ENCODE data around the gene PCDHB15.
"Not testable (repeated sequence)": the region's sequence is repeated elsewhere in the genome, so short reads cannot be mapped to it uniquely, and the experiment has no call there.

The PCDHB15 gene

GRCh38 chr5:141223112-141223783 lies 21.9 kb upstream of the PCDHB15 start, which contains the start of gene PCDHB14:
TSS of gene PCDHB14 (plus strand) at chr5:141223343. CDS start at chr5:141223506, 163 bp downstream.
- Histone ChIP-seq H3K36me3 (replicated peaks; ENCODE audit: low read depth, low read length) (no peaks in the 10 kb centered on the region), H3K4me1 (ENCODE audit: low read length) (0 out of 2 replicates have a peak, but pooled peaks cover 5% of the 10 kb centered on the region), H3K9ac (ENCODE audit: low read length) (no peak within 1 kb of the TSS), H3K9me3 (ENCODE audit: insufficient read depth, low read length) (no peaks in the 10 kb centered on the region), H3K27me3 (ENCODE audit: low read depth, low read length) (no peaks in the 10 kb centered on the region), H2AFZ (ENCODE audit: low read depth, low read length) (peak within 1 kb of the TSS; percentile 74; the same call in 1 of the 2 replicates), H4K20me1 (ENCODE audit: insufficient read depth, low read length) (no peaks in the 10 kb centered on the region), H3K4me3 (ENCODE audit: low read length) (peak within 1 kb of the TSS; percentile 71), H3K4me2 (ENCODE audit: low read length) (peak within 1 kb of the TSS; percentile 73), H3K79me2 (ENCODE audit: low read length) (no peaks in the 10 kb centered on the region), H3K27ac (ENCODE audit: low read length) (no peak within 1 kb of the TSS)
- TF ChIP-seq, protein P1, sequence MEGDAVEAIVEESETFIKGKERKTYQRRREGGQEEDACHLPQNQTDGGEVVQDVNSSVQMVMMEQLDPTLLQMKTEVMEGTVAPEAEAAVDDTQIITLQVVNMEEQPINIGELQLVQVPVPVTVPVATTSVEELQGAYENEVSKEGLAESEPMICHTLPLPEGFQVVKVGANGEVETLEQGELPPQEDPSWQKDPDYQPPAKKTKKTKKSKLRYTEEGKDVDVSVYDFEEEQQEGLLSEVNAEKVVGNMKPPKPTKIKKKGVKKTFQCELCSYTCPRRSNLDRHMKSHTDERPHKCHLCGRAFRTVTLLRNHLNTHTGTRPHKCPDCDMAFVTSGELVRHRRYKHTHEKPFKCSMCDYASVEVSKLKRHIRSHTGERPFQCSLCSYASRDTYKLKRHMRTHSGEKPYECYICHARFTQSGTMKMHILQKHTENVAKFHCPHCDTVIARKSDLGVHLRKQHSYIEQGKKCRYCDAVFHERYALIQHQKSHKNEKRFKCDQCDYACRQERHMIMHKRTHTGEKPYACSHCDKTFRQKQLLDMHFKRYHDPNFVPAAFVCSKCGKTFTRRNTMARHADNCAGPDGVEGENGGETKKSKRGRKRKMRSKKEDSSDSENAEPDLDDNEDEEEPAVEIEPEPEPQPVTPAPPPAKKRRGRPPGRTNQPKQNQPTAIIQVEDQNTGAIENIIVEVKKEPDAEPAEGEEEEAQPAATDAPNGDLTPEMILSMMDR (IDR thresholded peaks at IDR 0.05; ENCODE audit: low read depth, low read length) = peak; percentile 52
- no peak for TF ChIP-seq EZH2phosphoT487 (IDR thresholded peaks at IDR 0.05; ENCODE audit: low read depth)

DNA sequence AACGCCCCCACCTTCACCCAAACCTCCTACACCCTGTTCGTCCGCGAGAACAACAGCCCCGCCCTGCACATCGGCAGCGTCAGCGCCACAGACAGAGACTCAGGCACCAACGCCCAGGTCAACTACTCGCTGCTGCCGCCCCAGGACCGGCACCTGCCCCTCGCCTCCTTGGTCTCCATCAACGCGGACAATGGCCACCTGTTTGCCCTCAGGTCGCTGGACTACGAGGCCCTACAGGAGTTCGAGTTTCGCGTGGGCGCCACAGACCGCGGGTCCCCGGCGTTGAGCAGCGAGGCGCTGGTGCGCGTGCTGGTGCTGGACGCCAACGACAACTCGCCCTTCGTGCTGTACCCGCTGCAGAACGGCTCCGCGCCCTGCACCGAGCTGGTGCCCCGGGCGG lies 20.4 kb upstream of the PCDHB15 start:
- H4K20me1 ChIP-seq (ENCODE audit: insufficient read depth, low read length); H3K36me3 ChIP-seq (replicated peaks; ENCODE audit: low read depth, low read length); H3K79me2 ChIP-seq (ENCODE audit: low read length); H3K4me3 ChIP-seq (ENCODE audit: low read length); H3K27ac ChIP-seq (ENCODE audit: low read length); H3K9me3 ChIP-seq (ENCODE audit: insufficient read depth, low read length); H3K4me1 ChIP-seq (ENCODE audit: low read length); H2AFZ ChIP-seq (ENCODE audit: low read depth, low read length); H3K27me3 ChIP-seq (ENCODE audit: low read depth, low read length); H3K9ac ChIP-seq (ENCODE audit: low read length); H3K4me2 ChIP-seq (ENCODE audit: low read length): not testable (repeated sequence)

GRCh38 chr5:141225421-141225820 lies 19.8 kb upstream of the PCDHB15 start:
- not testable (repeated sequence) for H3K9ac ChIP-seq (ENCODE audit: low read length); H3K79me2 ChIP-seq (ENCODE audit: low read length); H2AFZ ChIP-seq (ENCODE audit: low read depth, low read length); H3K4me2 ChIP-seq (ENCODE audit: low read length); H3K4me3 ChIP-seq (ENCODE audit: low read length); H3K9me3 ChIP-seq (ENCODE audit: insufficient read depth, low read length); H4K20me1 ChIP-seq (ENCODE audit: insufficient read depth, low read length); H3K36me3 ChIP-seq (replicated peaks; ENCODE audit: low read depth, low read length); H3K27ac ChIP-seq (ENCODE audit: low read length); H3K27me3 ChIP-seq (ENCODE audit: low read depth, low read length); H3K4me1 ChIP-seq (ENCODE audit: low read length)

DNA sequence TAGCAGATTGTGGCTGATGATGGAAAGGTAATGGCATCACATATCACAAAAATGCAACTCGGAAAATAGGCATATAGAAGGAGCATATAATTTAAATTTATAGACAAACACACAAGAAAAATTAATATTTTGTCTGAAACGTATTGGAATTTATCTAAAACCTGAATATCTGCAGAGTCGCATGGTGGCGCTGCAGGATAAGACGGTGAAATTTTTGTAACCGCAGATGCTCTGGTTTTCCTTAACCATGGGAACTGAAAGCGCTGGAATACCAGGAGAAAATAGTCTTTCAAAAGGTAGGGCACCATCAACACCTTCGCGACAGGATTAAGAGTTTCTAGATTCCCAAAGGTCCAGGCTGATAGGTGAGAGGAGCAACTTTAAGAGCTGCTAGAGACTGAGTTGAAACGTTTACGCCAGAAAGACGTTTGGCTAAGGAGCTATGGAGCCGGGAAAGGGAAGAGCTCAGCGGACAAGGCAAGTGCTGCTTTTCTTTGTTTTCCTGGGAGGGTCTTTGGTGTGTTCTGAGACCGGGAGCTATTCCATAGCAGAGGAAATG lies 11.0 kb upstream of the PCDHB15 start:
- Histone ChIP-seq H3K9ac (ENCODE audit: low read length) (no peak overlapping the region), H4K20me1 (ENCODE audit: insufficient read depth, low read length) (no peaks in the 10 kb centered on the region), H3K27me3 (ENCODE audit: low read depth, low read length) (no peaks in the 10 kb centered on the region), H3K36me3 (replicated peaks; ENCODE audit: low read depth, low read length) (no peaks in the 10 kb centered on the region), H2AFZ (ENCODE audit: low read depth, low read length) (no peak overlapping the region), H3K79me2 (ENCODE audit: low read length) (no peaks in the 10 kb centered on the region), H3K4me3 (ENCODE audit: low read length) (no peak overlapping the region), H3K4me1 (ENCODE audit: low read length) (no peaks in the 10 kb centered on the region), H3K9me3 (ENCODE audit: insufficient read depth, low read length) (no peaks in the 10 kb centered on the region), H3K4me2 (ENCODE audit: low read length) (no peak overlapping the region), H3K27ac (ENCODE audit: low read length) (no peak overlapping the region)
- no peak for TF ChIP-seq EZH2phosphoT487 (IDR thresholded peaks at IDR 0.05; ENCODE audit: low read depth)

DNA sequence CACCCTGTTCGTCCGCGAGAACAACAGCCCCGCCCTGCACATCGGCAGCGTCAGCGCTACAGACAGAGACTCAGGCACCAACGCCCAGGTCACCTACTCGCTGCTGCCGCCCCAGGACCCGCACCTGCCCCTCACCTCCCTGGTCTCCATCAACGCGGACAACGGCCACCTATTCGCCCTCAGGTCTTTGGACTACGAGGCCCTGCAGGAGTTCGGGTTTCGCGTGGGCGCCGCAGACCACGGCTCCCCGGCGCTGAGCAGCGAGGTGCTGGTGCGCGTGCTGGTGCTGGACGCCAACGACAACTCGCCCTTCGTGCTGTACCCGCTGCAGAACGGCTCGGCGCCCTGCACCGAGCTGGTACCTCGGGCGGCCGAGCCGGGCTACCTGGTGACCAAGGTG lies 9.3 kb upstream of the PCDHB15 start:
- not testable (repeated sequence) for H3K4me2 ChIP-seq (ENCODE audit: low read length); H3K79me2 ChIP-seq (ENCODE audit: low read length); H3K36me3 ChIP-seq (replicated peaks; ENCODE audit: low read depth, low read length); H3K9ac ChIP-seq (ENCODE audit: low read length); H3K9me3 ChIP-seq (ENCODE audit: insufficient read depth, low read length); H4K20me1 ChIP-seq (ENCODE audit: insufficient read depth, low read length); H3K27ac ChIP-seq (ENCODE audit: low read length); H3K4me3 ChIP-seq (ENCODE audit: low read length); H3K27me3 ChIP-seq (ENCODE audit: low read depth, low read length); H3K4me1 ChIP-seq (ENCODE audit: low read length); H2AFZ ChIP-seq (ENCODE audit: low read depth, low read length)

All from OCI-LY3 (cell line).